ENCODE data around the gene XPO6. TPM values are rescaled to one million over a fixed set of nuclear protein-coding genes. Genes with fewer than 3 reads are reported as not detected.

XPO6 gene
- polyA plus RNA-seq, 1 donor (not counting 4 experiments of a cell fraction or from before 2014, with no cell fraction given): 127 TPM

DNA sequence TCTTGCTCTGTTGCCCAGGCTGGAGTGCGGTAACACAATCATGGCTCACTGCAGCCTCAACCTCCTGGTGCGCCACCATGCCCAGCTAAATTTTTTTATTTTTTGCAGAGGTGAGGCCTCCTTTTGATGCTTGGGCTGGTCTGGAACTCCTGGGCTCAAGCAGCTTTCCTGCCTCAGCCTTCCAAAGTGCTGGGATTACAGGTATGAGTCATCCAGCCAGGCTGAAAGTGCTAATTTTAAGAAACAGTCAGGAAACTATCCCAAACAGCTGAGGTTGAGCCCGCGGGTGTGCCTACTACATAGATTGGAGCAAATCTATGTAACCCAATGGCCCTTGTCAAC lies 738 bp upstream of the XPO6 start:
- H2AFZ ChIP-seq (ENCODE audit: control insufficient read depth, low read length): peak overlapping the region; percentile 93
- H3K4me2 ChIP-seq (ENCODE audit: control insufficient read depth, extremely low read depth, insufficient read depth, low read depth, low read length): peak overlapping the region; percentile 63
- peaks cover 39% of the 10 kb centered on the region for H3K79me2 ChIP-seq (ENCODE audit: control insufficient read depth, insufficient read depth, low read length)
- no peaks in the 10 kb centered on the region for H3K9me3 ChIP-seq (ENCODE audit: control insufficient read depth, low read depth, low read length)
- peaks cover 26% of the 10 kb centered on the region for H3K4me1 ChIP-seq (ENCODE audit: control insufficient read depth, extremely low read depth, insufficient read depth, low read length)
- dilution Hi-C loops (cut with MboI; ENCODE audit: extremely low pct_ligation_motif_present, low sequenced_read_pairs): no loop called here
- no peak for TF ChIP-seq EZH2 (IDR thresholded peaks at IDR 0.05; ENCODE audit: low read length)
- TF ChIP-seq, protein P1, sequence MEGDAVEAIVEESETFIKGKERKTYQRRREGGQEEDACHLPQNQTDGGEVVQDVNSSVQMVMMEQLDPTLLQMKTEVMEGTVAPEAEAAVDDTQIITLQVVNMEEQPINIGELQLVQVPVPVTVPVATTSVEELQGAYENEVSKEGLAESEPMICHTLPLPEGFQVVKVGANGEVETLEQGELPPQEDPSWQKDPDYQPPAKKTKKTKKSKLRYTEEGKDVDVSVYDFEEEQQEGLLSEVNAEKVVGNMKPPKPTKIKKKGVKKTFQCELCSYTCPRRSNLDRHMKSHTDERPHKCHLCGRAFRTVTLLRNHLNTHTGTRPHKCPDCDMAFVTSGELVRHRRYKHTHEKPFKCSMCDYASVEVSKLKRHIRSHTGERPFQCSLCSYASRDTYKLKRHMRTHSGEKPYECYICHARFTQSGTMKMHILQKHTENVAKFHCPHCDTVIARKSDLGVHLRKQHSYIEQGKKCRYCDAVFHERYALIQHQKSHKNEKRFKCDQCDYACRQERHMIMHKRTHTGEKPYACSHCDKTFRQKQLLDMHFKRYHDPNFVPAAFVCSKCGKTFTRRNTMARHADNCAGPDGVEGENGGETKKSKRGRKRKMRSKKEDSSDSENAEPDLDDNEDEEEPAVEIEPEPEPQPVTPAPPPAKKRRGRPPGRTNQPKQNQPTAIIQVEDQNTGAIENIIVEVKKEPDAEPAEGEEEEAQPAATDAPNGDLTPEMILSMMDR (optimal IDR thresholded peaks at IDR 0.05 in 1 of 3, IDR thresholded peaks at IDR 0.05 in 1 of 3, conservative IDR thresholded peaks at IDR 0.05 in 1 of 3; ENCODE audit: extremely low read depth in 1 of 3, insufficient read depth in 2 of 3, low read length in 3 of 3): no peak
- H3K9ac ChIP-seq (ENCODE audit: control insufficient read depth, extremely low read depth, insufficient read depth, low read length): peak overlapping the region; percentile 94
- peaks cover 20% of the 10 kb centered on the region for H4K20me1 ChIP-seq (ENCODE audit: control insufficient read depth, extremely low read depth, insufficient read depth, low read length)
- no peak for DNase-seq (ENCODE audit: low read depth, low spot score)
- no peaks in the 10 kb centered on the region for H3K27me3 ChIP-seq (ENCODE audit: control insufficient read depth, extremely low read depth, insufficient read depth, low read length)
- no peak for FAIRE-seq
- peak overlapping the region; percentile 36 to 71 (median 37) for H3K4me3 ChIP-seq (ENCODE audit: control insufficient read depth in 2 of 3, extremely low read depth in 1 of 3, insufficient read depth in 2 of 3, low read depth in 1 of 3, low read length in 3 of 3)
- peaks cover 9 to 10% of the 10 kb centered on the region in 2 experiments for H3K36me3 ChIP-seq (ENCODE audit: control insufficient read depth in 2 of 2, extremely low read depth in 1 of 2, insufficient read depth in 2 of 2, low read length in 2 of 2)
- H3K9me1 ChIP-seq (ENCODE audit: control insufficient read depth, extremely low read depth, insufficient read depth, low read length): peaks cover 3% of the 10 kb centered on the region
- H3K27ac ChIP-seq (ENCODE audit: control insufficient read depth, insufficient read depth, low read length): peak overlapping the region; percentile 45

DNA sequence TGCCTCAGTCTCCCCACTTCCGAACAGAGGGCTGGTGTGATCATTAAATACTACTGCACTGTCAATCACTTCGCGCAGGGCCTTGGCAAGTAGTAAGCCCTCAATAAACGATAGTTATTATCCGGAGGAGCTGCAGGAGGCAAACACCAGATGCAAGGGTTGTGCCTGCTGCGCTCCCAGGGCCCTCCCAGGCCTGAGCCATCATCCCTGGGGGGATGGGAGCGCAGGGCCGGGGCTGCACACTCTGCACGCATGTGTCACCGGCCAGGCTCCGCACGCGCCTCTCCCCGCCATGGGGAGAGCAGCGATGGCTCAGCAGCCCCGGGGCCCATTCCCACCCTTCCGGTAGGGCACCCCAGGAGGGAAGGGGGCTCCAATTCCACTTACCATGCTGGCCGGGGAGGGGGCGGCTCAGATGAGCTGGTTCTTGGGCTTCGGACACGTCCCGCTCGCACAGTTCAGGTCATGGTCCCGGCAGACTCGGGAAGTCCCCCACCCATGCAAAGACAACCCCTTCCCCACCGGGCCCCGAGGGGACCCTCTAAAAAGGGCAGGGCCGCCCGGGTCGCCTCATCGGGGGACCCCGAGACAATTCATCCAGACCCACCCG lies 681 bp downstream of the XPO6 start:
- Histone ChIP-seq H3K4me3 (ENCODE audit: control insufficient read depth in 2 of 3, extremely low read depth in 1 of 3, insufficient read depth in 2 of 3, low read depth in 1 of 3, low read length in 3 of 3) (peak overlapping the region; percentile 76 to 97 (median 93)), H4K20me1 (ENCODE audit: control insufficient read depth, extremely low read depth, insufficient read depth, low read length) (peaks cover 26% of the 10 kb centered on the region), H3K79me2 (ENCODE audit: control insufficient read depth, insufficient read depth, low read length) (peaks cover 53% of the 10 kb centered on the region), H3K36me3 (ENCODE audit: control insufficient read depth in 2 of 2, extremely low read depth in 1 of 2, insufficient read depth in 2 of 2, low read length in 2 of 2) (peaks cover 11 to 12% of the 10 kb centered on the region in 2 experiments), H3K4me2 (ENCODE audit: control insufficient read depth, extremely low read depth, insufficient read depth, low read depth, low read length) (peak overlapping the region; percentile 89), H3K9me3 (ENCODE audit: control insufficient read depth, low read depth, low read length) (no peaks in the 10 kb centered on the region), H3K4me1 (ENCODE audit: control insufficient read depth, extremely low read depth, insufficient read depth, low read length) (peaks cover 26% of the 10 kb centered on the region), H2AFZ (ENCODE audit: control insufficient read depth, low read length) (no peak overlapping the region), H3K9me1 (ENCODE audit: control insufficient read depth, extremely low read depth, insufficient read depth, low read length) (peaks cover 3% of the 10 kb centered on the region), H3K27me3 (ENCODE audit: control insufficient read depth, extremely low read depth, insufficient read depth, low read length) (no peaks in the 10 kb centered on the region), H3K9ac (ENCODE audit: control insufficient read depth, extremely low read depth, insufficient read depth, low read length) (peak overlapping the region; percentile 94), H3K27ac (ENCODE audit: control insufficient read depth, insufficient read depth, low read length) (peak overlapping the region; percentile 90)
- TF ChIP-seq, protein P1 (optimal IDR thresholded peaks at IDR 0.05 in 1 of 3, IDR thresholded peaks at IDR 0.05 in 1 of 3, conservative IDR thresholded peaks at IDR 0.05 in 1 of 3; ENCODE audit: extremely low read depth in 1 of 3, insufficient read depth in 2 of 3, low read length in 3 of 3): no peak
- no peak for TF ChIP-seq EZH2 (IDR thresholded peaks at IDR 0.05; ENCODE audit: low read length)
- FAIRE-seq: no peak
- dilution Hi-C loops (cut with MboI; ENCODE audit: extremely low pct_ligation_motif_present, low sequenced_read_pairs): no loop called here
- peak; percentile 26 for DNase-seq (ENCODE audit: low read depth, low spot score)
